C4-2B (cell line): Measurements from ENCODE around the gene SPARCL1.

ENCODE experiments used
- H3K27ac ChIP-seq: fragments of 450-650 bp; 2 replicates; pipeline ENCODE4 v1.5.1; 2017
- CTCF ChIP-seq: fragments of 450-650 bp; conservative IDR thresholded peaks from 2 replicates; pipeline ENCODE4 v1.5.1; 2017; ENCODE audit warnings: mild to moderate bottlenecking
- ZFX ChIP-seq: fragments of 450-650 bp; IDR thresholded peaks from 2 replicates; pipeline ENCODE4 v1.6.1; 2017

Gene SPARCL1

GRCh38 chr4:87565746-87566145 lies 36.6 kb upstream of the SPARCL1 start:
- H3K27ac ChIP-seq: peak overlapping the region; percentile 41; the same call in 1 of the 2 replicates

DNA sequence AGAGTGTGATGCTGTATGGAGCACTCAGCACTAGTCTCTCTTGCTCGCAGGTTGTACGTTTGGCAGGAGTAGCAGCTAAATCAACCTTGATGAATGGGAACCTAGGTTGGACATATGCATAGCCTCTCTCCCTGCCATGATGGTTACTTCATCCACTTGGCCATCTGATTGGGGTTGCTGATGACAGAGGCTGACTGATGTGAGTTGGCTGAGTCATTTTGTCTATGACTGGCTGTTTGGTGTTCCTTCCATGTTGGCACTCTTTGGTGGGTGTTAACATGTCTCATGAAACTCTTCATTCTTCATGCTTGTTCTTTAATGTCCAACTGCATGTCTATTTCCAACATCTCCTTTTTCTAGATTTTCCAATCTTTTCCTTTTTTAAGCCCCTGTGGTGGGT lies 31.6 kb upstream of the SPARCL1 start:
- TF ChIP-seq CTCF (no peak), ZFX (no peak)
- H3K27ac ChIP-seq: no peak overlapping the region

More at GRCh38 chr4:87565746-87566145, 36.6 kb upstream of the SPARCL1 start:
- TF ChIP-seq CTCF (no peak), ZFX (no peak)

- TF ChIP-seq ZFX (no peak), CTCF (no peak)
- H3K27ac ChIP-seq: peak overlapping the region; percentile 59; the same call in 1 of the 2 replicates
Measured at GRCh38 chr4:87559090-87559837, 30.1 kb upstream of the SPARCL1 start.

DNA sequence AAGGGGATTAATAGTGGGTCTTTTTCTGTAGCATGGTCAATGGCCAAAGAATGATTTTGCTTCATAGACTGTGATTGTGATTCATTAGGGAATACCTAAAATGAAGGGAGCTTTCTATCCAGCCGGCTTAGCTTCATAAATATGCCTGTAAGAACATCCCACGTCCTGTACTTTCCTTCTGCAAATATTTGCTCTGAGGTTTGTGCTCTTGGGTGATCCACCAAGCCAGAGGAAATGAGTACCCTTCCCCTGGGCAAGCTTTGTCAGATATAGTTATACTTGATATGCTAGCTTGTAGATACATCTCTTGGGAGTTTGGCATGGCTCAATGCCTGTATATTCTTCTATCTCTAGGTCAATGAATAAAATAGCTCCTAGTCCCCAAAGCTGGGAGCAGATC lies 28.2 kb upstream of the SPARCL1 start:
- H3K27ac ChIP-seq: no peak overlapping the region
- no peak for TF ChIP-seq ZFX

GRCh38 chr4:87555773-87556619 lies 26.8 kb upstream of the SPARCL1 start:
- no peak overlapping the region for H3K27ac ChIP-seq
- TF ChIP-seq CTCF (no peak), ZFX (no peak)

GRCh38 chr4:87553182-87553581 lies 24.0 kb upstream of the SPARCL1 start:
- no peak overlapping the region for H3K27ac ChIP-seq
- no peak for TF ChIP-seq CTCF
- TF ChIP-seq ZFX: no peak

DNA sequence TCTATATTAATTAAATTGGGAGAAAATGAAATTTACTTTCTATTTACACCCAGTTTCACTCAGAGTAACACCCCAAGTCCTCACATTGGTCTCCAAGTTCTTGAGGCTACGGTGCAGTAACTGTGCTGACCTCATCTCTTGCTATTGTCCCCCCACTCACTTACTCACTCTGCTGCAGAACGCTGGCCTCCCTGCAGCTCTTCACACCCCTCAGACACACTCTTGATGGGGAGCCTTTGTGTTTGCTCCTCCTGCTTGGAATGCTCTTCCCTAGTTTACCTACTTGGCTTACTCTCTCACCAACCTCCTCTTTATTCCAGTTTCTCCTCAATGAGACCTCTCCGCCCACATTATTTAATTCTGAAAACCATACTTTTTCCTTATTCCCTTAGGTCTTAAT lies 22.2 kb upstream of the SPARCL1 start:
- H3K27ac ChIP-seq: no peak overlapping the region
- TF ChIP-seq ZFX: no peak

DNA sequence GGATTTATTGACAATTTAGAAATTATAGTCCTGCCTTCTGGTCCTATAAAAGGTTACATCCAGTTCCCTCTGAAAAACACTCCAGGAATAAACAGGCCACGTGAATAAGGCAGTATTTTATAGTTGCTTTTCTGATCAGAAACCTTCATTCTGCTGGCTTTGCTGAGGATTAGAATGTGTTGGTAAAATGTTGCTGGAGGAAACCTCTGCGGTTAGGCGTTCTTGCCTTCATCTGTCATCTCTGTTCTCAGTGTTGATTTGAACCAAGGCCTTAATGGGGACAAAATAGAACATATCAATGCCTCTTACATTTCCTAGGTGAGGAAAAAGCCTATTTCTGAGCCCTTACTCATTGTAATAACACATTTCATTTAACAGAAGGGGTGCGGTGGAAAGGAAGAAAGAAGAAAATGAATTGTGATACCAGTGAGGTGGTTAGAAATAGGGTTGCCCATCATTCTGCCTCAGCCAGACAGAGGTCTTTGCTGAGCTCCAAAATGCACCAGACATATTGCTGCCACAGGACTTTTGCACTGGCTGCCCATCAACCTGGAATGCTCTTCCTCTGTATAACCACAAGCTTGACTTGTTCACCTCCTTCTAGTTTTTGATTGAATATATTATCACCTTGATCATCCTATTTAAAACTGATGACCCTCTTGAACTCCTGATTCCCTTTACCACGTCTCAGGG lies 18.0 kb upstream of the SPARCL1 start:
- TF ChIP-seq ZFX (no peak), CTCF (no peak)
- no peak overlapping the region for H3K27ac ChIP-seq
